HepG2 (cell line): ENCODE measurements around the gene ABHD11. TPM values are rescaled to one million over a fixed set of nuclear protein-coding genes. Genes with fewer than 3 reads are reported as not detected.

Experiments used
- FOXO4 ChIP-seq: sonication (generic); formaldehyde crosslinking; conservative IDR thresholded peaks from 2 replicates; pipeline ENCODE4 v1.8.1; 2023; ENCODE audit warnings: missing genetic modification reagents
- HDAC1 ChIP-seq: sonication (generic); formaldehyde crosslinking; IDR thresholded peaks from 2 replicates; pipeline ENCODE4 v1.5.1; 2020; ENCODE audit warnings: mild to moderate bottlenecking, missing genetic modification reagents
- KDM3A ChIP-seq: IDR thresholded peaks from 2 replicates; pipeline ENCODE4 v1.6.1; 2018; ENCODE audit warnings: low read depth, missing compliant biosample characterization
- KLF6 ChIP-seq: IDR thresholded peaks from 2 replicates; pipeline ENCODE4 v1.8.0; 2016; ENCODE audit warnings: missing biosample characterization, missing genetic modification reagents
- MAFF ChIP-seq: IDR thresholded peaks from 2 replicates; pipeline ENCODE4 v1.6.1; 2011; ENCODE audit warnings: low read depth, low read length, improper control_type of control experiment
- MEIS1 ChIP-seq: sonication (generic); formaldehyde crosslinking; IDR thresholded peaks from 2 replicates; pipeline ENCODE4 v1.9.0; 2021; ENCODE audit warnings: mild to moderate bottlenecking, missing genetic modification reagents, moderate library complexity, borderline replicate concordance
- NFIB ChIP-seq: sonication (generic); formaldehyde crosslinking; IDR thresholded peaks from 2 replicates; pipeline ENCODE4 v1.9.0; 2021; ENCODE audit warnings: missing genetic modification reagents, mild to moderate bottlenecking, borderline replicate concordance
- PAWR ChIP-seq: sonication (generic); formaldehyde crosslinking; IDR thresholded peaks from 2 replicates; pipeline ENCODE4 v1.4.0; 2020; ENCODE audit warnings: missing genetic modification reagents, mild to moderate bottlenecking, borderline replicate concordance
- PBX2 ChIP-seq: IDR thresholded peaks from 2 replicates; pipeline ENCODE4 v1.6.1; 2016; ENCODE audit warnings: control low read depth
- PCBP1 ChIP-seq: fragments of 200-400 bp; formaldehyde crosslinking; IDR thresholded peaks from 2 replicates; pipeline ENCODE4 v1.6.1; 2017; ENCODE audit warnings: mild to moderate bottlenecking, low read depth, low read length, borderline replicate concordance
- TP53 ChIP-seq: sonication (generic); formaldehyde crosslinking; conservative IDR thresholded peaks from 2 replicates; pipeline ENCODE4 v1.4.0; 2020; ENCODE audit warnings: missing genetic modification reagents
- YEATS2 ChIP-seq: sonication (generic); formaldehyde crosslinking; IDR thresholded peaks from 2 replicates; pipeline ENCODE4 v1.4.0; 2020; ENCODE audit warnings: missing genetic modification reagents, borderline replicate concordance
- ZBTB26 ChIP-seq: IDR thresholded peaks from 2 replicates; pipeline ENCODE4 v1.6.1; 2016; ENCODE audit warnings: missing compliant biosample characterization, missing genetic modification reagents, borderline replicate concordance
- ZBTB38 ChIP-seq: sonication (generic); formaldehyde crosslinking; IDR thresholded peaks from 2 replicates; pipeline ENCODE4 v1.5.1; 2020; ENCODE audit warnings: mild to moderate bottlenecking, missing genetic modification reagents
- ZBTB39 ChIP-seq: sonication (generic); formaldehyde crosslinking; IDR thresholded peaks from 2 replicates; pipeline ENCODE4 v1.5.0; 2020; ENCODE audit warnings: missing genetic modification reagents
- ZNF143 ChIP-seq: sonication (generic); formaldehyde crosslinking; IDR thresholded peaks from 2 replicates; pipeline ENCODE4 v1.4.0; 2020; ENCODE audit warnings: missing genetic modification reagents
- ZNF282 ChIP-seq: fragments of 450-650 bp; IDR thresholded peaks from 2 replicates; pipeline ENCODE4 v1.6.1; 2018; ENCODE audit not compliant: partially characterized antibody
- ZNF30 ChIP-seq: sonication (generic); formaldehyde crosslinking; IDR thresholded peaks from 2 replicates; pipeline ENCODE4 v1.5.0; 2020; ENCODE audit warnings: mild to moderate bottlenecking, missing genetic modification reagents
- ZNF33B ChIP-seq: sonication (generic); formaldehyde crosslinking; IDR thresholded peaks from 2 replicates; pipeline ENCODE4 v1.5.1; 2020; ENCODE audit warnings: mild to moderate bottlenecking, missing genetic modification reagents
- ZNF367 ChIP-seq: sonication (generic); formaldehyde crosslinking; IDR thresholded peaks from 2 replicates; pipeline ENCODE4 v1.4.0; 2020; ENCODE audit warnings: missing genetic modification reagents, borderline replicate concordance
- ZNF383 ChIP-seq: sonication (generic); formaldehyde crosslinking; IDR thresholded peaks from 2 replicates; pipeline ENCODE4 v1.4.0; 2020; ENCODE audit warnings: missing genetic modification reagents, mild to moderate bottlenecking, borderline replicate concordance
- ZNF484 ChIP-seq: sonication (generic); formaldehyde crosslinking; IDR thresholded peaks from 2 replicates; pipeline ENCODE4 v1.5.1; 2020; ENCODE audit warnings: mild to moderate bottlenecking, low read depth, missing genetic modification reagents, borderline replicate concordance
- ZNF550 ChIP-seq: sonication (generic); formaldehyde crosslinking; IDR thresholded peaks from 2 replicates; pipeline ENCODE4 v1.4.0; 2020; ENCODE audit warnings: mild to moderate bottlenecking, missing genetic modification reagents, borderline replicate concordance
- ZNF674 ChIP-seq: sonication (generic); formaldehyde crosslinking; IDR thresholded peaks from 2 replicates; pipeline ENCODE4 v1.5.0; 2020; ENCODE audit warnings: low read depth, mild to moderate bottlenecking, missing genetic modification reagents
- ZNF713 ChIP-seq: sonication (generic); formaldehyde crosslinking; IDR thresholded peaks from 2 replicates; pipeline ENCODE4 v1.4.0; 2020; ENCODE audit warnings: mild to moderate bottlenecking, missing genetic modification reagents
- polyA plus RNA-seq, 8 experiments: library from polyadenylated mRNA; depleted of rRNA in 3 of 8; stranded (reverse) in 7 of 8; unstranded in 1 of 8; fragments of >200 nt; fragmentation: Illumina TruSeq in 4 of 8; extraction: Trizol in 4 of 8; gene quantifications; 2 replicates each; pipeline versions ENCODE4 v1.2.1 to v1.2.3, GENCODE V29; 2011 to 2016; ENCODE audit warnings: low read depth in 4 of 8, missing spikeins in 1 of 8, mixed read lengths in 1 of 8; ENCODE audit not compliant: insufficient read depth in 1 of 8
- total RNA-seq, 5 experiments: library from RNA; depleted of rRNA; stranded (reverse); fragments of >200 nt; fragmentation: Illumina TruSeq; extraction: Trizol; gene quantifications; 2 replicates each; pipeline ENCODE4 v1.2.3, GENCODE V29; 2016; ENCODE audit warnings: low read depth in 1 of 5

Gene ABHD11
- total and polyA plus RNA-seq, 2 of the 13 experiments (the other 11 are each of a cell fraction or from before 2014, with no cell fraction given) = 7.0 to 8.1 TPM

GRCh38 chr7:73738612-73739386, at the start of gene ABHD11 (continued):
- TF ChIP-seq PBX2 (CRISPR knock-in tag) (no peak), ZNF367 (CRISPR knock-in tag) (no peak; the same call in 1 of the 2 replicates), MEIS1 (CRISPR knock-in tag) (peak; percentile 83; the same call in 1 of the 2 replicates), ZNF30 (CRISPR knock-in tag) (no peak), YEATS2 (CRISPR knock-in tag) (peak; percentile 66; the same call in 1 of the 2 replicates), PAWR (CRISPR knock-in tag) (0 out of 2 replicates have a peak, but pooled peaks have one; percentile 28), ZNF143 (CRISPR knock-in tag) (peak; percentile 78), ZBTB39 (CRISPR knock-in tag) (no peak; the same call in 1 of the 2 replicates), ZNF33B (CRISPR knock-in tag) (no peak), ZNF550 (no peak), FOXO4 (0 out of 2 replicates have a peak, but pooled peaks have one; percentile 4), KLF6 (CRISPR knock-in tag) (peak; percentile 48), KDM3A (CRISPR knock-in tag) (no peak; the same call in 1 of the 2 replicates), ZNF484 (CRISPR knock-in tag) (no peak), ZNF282 (no peak), NFIB (CRISPR knock-in tag) (no peak), HDAC1 (CRISPR knock-in tag) (peak; percentile 87), MAFF (no peak), ZNF383 (CRISPR knock-in tag) (no peak), TP53 (CRISPR knock-in tag) (no peak), ZNF713 (CRISPR knock-in tag) (no peak), ZNF674 (CRISPR knock-in tag) (no peak), ZBTB38 (CRISPR knock-in tag) (peak; percentile 57), ZBTB26 (CRISPR knock-in tag) (peak; percentile 63; the same call in 1 of the 2 replicates), PCBP1 (no peak)
